LNCaP clone FGC (cell line): ENCODE measurements around the gene ADGRL1.

Source experiments
- DNase-seq: peaks from one replicate; pipeline ENCODE4 v3.0.0-alpha.2; 2011; ENCODE audit warnings: low read depth
- H3K4me3 ChIP-seq: 2 replicates; pipeline ENCODE4 v1.5.1; 2011; ENCODE audit warnings: mild to moderate bottlenecking, low read depth, low read length, control low read depth
- TF ChIP-seq, protein P1 (sequence below): IDR thresholded peaks from 2 replicates; pipeline ENCODE4 v1.5.1; 2012; ENCODE audit warnings: mild to moderate bottlenecking; ENCODE audit not compliant: control insufficient read depth, insufficient read depth; ENCODE audit errors: extremely low read depth

Gene ADGRL1

DNA sequence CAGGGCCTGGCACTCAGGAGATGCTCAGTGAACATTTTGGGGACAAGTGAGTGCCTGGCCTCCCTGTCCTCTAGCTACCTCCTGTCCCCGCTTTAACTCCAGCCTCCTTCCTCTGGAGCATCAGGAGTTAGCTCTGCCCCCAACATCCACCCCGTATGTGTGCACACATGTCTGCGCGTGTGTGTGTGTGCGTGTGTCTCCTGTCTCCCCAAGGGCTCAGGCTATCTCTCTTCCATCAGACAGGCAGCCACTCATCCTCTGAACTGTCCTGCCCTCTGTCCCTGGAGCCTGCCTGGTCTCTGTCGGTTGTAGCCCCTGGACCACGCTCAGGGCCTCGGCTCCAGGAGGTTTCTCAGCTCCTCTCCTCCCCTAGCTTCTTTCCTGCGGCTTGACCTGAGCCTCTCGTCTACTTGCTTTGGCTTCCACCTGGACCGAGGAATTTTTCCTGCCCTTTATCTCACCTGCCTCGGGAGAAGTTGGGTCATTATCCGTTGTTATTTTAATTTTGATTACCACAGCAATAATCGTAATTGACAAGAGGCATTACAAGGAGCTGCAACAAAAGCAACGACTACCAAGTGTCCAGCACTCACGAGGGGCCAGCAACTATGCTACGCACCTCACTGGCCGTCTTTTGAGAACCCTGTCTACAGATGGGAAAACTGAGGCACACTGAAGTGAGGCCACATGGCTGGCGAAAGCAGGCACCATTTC lies 37.6 kb downstream of the ADGRL1 start:
- no peak for DNase-seq
- TF ChIP-seq, protein P1, sequence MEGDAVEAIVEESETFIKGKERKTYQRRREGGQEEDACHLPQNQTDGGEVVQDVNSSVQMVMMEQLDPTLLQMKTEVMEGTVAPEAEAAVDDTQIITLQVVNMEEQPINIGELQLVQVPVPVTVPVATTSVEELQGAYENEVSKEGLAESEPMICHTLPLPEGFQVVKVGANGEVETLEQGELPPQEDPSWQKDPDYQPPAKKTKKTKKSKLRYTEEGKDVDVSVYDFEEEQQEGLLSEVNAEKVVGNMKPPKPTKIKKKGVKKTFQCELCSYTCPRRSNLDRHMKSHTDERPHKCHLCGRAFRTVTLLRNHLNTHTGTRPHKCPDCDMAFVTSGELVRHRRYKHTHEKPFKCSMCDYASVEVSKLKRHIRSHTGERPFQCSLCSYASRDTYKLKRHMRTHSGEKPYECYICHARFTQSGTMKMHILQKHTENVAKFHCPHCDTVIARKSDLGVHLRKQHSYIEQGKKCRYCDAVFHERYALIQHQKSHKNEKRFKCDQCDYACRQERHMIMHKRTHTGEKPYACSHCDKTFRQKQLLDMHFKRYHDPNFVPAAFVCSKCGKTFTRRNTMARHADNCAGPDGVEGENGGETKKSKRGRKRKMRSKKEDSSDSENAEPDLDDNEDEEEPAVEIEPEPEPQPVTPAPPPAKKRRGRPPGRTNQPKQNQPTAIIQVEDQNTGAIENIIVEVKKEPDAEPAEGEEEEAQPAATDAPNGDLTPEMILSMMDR = no peak
- no peak overlapping the region for H3K4me3 ChIP-seq

DNA sequence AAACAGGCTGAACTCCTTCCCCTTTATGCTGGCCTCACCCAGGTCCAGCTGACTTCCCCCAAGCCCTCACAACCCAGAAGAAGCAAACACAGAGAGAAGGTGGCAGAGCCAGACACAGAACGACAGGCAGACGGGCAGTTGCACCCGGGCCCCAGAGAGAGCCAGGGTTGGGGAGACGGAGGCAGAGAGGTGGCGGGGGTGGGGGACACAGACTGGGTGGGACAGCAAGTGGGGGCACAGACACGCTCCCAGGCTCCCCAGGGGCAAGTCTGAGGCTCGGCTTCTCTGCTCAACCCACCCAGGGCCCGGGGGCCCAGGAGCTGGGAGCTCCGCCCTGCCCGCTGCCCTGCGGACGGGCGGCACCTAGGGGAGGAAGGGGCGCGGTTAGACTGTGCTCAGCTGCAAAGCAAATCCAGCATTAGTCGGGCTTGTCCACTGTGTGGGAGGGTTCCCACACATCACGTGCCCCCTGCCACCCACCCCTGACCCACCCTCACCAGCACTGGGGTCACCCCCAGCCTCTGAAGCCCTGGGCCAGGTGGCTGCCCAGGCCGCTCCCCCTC lies 38.3 kb downstream of the ADGRL1 start:
- DNase-seq = no peak
- TF ChIP-seq, protein P1 = no peak
- no peak overlapping the region for H3K4me3 ChIP-seq

DNA sequence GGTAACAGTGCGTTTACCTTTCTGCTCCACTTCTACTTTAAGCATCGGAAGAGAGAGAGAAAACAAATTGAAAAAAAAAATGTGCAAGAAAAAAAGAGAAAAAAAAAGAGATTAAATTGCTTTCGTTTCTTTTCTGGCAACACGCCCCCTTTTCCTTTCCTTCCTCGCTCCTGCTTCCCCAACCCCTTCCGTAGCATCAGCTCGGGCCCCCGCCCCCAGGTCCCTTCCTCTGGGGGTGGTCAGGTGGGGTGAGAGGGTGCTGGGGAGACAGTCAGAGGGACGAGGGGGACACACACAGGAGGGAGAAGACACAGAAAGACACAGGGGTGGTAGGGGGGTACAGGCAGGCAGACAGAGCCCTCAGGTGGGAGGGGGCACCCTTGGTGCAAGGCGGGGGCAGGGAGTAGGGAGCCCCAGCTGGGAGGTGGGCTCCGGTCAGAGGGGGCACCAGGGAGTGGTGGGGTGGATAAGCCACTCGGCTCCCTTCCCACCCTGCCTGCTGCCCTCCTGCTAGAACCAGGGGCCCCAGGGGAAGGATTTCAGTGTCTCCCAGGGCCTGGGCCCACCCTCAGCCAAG lies 38.9 kb downstream of the ADGRL1 start:
- DNase-seq = no peak
- TF ChIP-seq, protein P1 = no peak
- no peak overlapping the region for H3K4me3 ChIP-seq

DNA sequence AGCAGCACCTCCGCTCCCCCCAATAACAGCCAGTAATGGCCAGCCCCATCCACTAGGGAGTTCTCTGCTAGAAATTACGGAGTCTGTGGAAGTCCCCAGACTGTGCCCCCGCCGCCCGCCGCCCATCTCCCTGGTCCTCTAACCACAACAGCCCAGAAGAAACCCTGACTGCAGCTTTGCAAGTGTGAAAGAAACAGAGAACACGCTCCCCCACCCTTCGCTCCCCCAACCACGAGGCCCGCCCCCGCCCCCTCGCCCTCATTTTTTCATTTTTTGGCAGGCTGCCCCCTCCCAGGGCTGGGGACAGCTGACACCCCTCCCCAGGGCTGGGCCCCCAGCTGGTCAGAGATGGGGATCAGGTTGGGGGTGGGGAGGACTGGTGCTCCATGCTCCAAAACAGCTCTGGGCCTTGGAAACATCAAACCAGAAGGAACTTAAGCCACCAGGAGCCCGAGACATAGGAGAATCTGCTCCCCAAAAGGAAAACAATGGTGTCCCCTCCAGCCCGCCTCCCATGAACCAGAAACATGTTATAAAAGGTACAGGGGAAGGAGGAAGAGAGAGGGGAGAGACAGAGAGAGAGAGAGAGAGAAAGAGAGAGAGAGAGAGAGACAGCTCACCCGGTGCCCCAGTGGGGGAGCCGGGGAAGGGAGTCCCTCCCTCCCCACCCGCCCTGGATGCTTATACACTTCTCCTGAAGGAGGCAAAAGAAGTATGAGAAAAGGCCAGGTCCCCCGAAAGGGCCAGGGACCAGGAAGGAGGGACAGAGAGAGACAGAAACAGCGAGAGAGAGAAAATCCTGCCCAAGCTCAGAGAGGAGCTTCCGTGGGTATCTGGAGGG lies 39.8 kb downstream of the ADGRL1 start:
- TF ChIP-seq, protein P1 = no peak
- no peak for DNase-seq
- no peak overlapping the region for H3K4me3 ChIP-seq

DNA sequence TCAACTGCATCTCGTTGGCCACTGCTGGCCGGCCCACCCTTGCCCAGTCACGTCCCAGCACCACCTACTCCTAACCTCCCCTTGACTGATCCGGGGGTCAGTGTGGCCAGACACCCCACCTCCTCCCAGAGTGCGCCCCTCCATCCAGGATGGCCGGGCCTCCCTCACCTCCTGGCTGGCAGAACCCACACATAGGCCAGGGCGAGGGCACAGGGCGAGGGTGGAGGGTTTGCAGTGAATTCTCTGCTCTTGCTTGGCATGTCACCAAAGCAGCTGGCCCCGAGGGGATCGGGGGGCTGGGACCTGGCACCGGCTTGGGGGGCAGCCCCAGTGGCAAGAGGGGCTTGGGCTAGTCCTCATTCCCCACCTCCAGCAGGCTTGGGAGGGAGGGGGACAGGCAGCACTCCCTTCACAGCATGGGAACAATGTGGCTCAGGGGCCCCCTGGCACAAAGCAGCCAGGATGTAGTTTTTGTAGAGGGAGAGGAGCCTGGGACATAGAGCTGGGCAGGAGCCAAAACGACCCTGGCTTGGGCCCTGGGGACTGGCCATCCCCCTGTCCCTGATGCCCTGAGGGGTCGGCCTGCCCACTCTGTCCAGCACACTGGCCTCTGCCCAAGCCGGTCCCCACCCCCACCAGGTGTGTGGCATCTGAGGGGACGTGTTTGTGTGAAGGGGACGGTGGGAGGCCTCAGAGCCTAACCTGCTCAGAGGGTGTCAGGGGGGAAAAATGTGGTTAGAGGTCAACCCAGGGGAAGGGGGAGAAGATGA lies 41.1 kb downstream of the ADGRL1 start:
- DNase-seq = no peak
- H3K4me3 ChIP-seq = no peak overlapping the region
- TF ChIP-seq, protein P1 = no peak

DNA sequence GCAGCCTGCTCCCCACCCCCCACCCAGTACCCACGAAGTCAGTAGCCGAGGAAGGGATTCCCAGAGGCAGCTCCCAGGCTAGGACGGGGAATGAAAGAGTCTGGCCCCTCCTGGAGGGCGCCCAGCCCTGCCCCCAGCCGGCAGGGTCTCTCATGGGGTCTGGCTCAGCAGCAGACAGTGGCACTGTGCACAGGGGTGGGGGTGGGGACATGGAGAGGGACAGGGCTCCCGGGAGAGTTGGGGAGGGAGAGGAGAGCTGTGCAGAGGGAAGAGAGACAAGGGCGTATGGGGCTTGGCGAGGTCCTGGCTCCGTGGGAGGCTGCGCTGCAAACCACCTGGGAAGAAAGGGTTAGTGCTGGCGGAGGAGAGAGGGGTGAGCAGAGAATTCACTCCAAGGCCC lies 41.9 kb downstream of the ADGRL1 start:
- H3K4me3 ChIP-seq = no peak overlapping the region
- no peak for DNase-seq
- TF ChIP-seq, protein P1 = no peak
